A549 treated with Hydrocortisone at 1 μM for 4 hours (cell line): ENCODE measurements around the gene C2orf15. TPM values are rescaled to one million over a fixed set of nuclear protein-coding genes. Genes with fewer than 3 reads are reported as not detected.

Source experiments
- total RNA-seq: library from RNA; stranded (reverse); fragments of 200-300 nt; extraction: Qiagen RNA extraction; gene quantifications from 5 replicates; pipeline ENCODE4 v1.2.3, GENCODE V29; 2022

The C2orf15 gene
- 0.45 to 0.66 TPM (median 0.48 TPM) in 5 replicates for total RNA-seq

GRCh38 chr2:99141110-99142108 is at the start of gene C2orf15:
C2orf15 (plus strand) TSS chr2:99141707; CDS start chr2:99150559, 8,852 bp downstream.

GRCh38 chr2:99154643-99155536 is 13.4 kb downstream of the C2orf15 start, which contains the start of the genes LIPT1 and TSGA10:
LIPT1 (plus strand) TSS chr2:99154967; CDS start chr2:99161958, 6,991 bp downstream.
TSGA10 (minus strand) TSS chr2:99154942; CDS start chr2:99109439, 45,503 bp downstream.

GRCh38 chr2:99180755-99181623 is 39.5 kb downstream of the C2orf15 start, which contains the start of the genes MITD1 and MRPL30:
MITD1 (minus strand) TSS chr2:99181058; CDS start chr2:99180981, 77 bp downstream.
MRPL30 (plus strand) TSS chr2:99181184; CDS start chr2:99186204, 5,020 bp downstream.

Other genes with a start within 250 kb of the C2orf15 start
- 3.9 to 4.3 TPM (median 4.0 TPM) in 5 replicates for gene CRACDL, start 205.5 kb upstream of the C2orf15 start, total RNA-seq
- 3.2 to 4.2 TPM (median 4.1 TPM) in 5 replicates for gene TSGA10, start 13.2 kb downstream of the C2orf15 start, total RNA-seq
- gene LIPT1, start 13.3 kb downstream of the C2orf15 start, total RNA-seq, result 2.8 to 4.1 TPM (median 3.4 TPM) in 5 replicates
- 23.0 to 26.1 TPM (median 23.8 TPM) in 5 replicates for gene MITD1, start 39.4 kb downstream of the C2orf15 start, total RNA-seq
- 30.0 to 55.8 TPM (median 32.2 TPM) in 5 replicates for gene MRPL30, start 39.5 kb downstream of the C2orf15 start, total RNA-seq
- gene LYG2, start 114.0 kb downstream of the C2orf15 start, total RNA-seq, result 0.18 TPM in 1 of 5 replicates, not detected in the others
- 0.86 to 2.0 TPM (median 1.5 TPM) in 5 replicates for gene LYG1, start 159.5 kb downstream of the C2orf15 start, total RNA-seq
- 38.1 to 52.9 TPM (median 43.6 TPM) in 5 replicates for gene TXNDC9, start 194.6 kb downstream of the C2orf15 start, total RNA-seq
- gene EIF5B, start 195.7 kb downstream of the C2orf15 start, total RNA-seq, result 54.5 to 74.9 TPM (median 58.2 TPM) in 5 replicates